OCI-LY3 (cell line): ENCODE data around the gene ARHGAP18.

Source experiments
- H2AFZ ChIP-seq: fragments of 200-600, 300-600 bp; shearing (Covaris generic); 2 replicates; pipeline ENCODE4 v1.6.0; 2014; ENCODE audit warnings: antibody characterized with exemption, low read depth, low read length
- H3K27ac ChIP-seq: fragments of 200-600, 300-600 bp; sonication (generic); 2 replicates; pipeline ENCODE4 v1.5.1; 2014; ENCODE audit warnings: mild to moderate bottlenecking, low read length, moderate library complexity, mixed read lengths
- H3K27me3 ChIP-seq: fragments of 200-600, 300-600 bp; sonication (generic); 2 replicates; pipeline ENCODE4 v1.6.1; 2014; ENCODE audit warnings: low read depth, low read length, mixed read lengths
- H3K36me3 ChIP-seq: fragments of 200-600, 300-600 bp; sonication (generic); replicated peaks from 2 replicates; pipeline ENCODE3; 2014; ENCODE audit warnings: low read depth, low read length, mixed read lengths
- H3K4me1 ChIP-seq: fragments of 300-600, 200-600 bp; sonication (generic); 2 replicates; pipeline ENCODE4 v1.6.1; 2014; ENCODE audit warnings: low read length, mixed read lengths
- H3K4me2 ChIP-seq: fragments of 200-600, 300-600 bp; sonication (generic); 2 replicates; pipeline ENCODE4 v1.6.1; 2014; ENCODE audit warnings: low read length, mixed read lengths
- H3K4me3 ChIP-seq: fragments of 300-600, 200-600 bp; sonication (generic); 2 replicates; pipeline ENCODE4 v1.5.1; 2014; ENCODE audit warnings: antibody characterized with exemption, mild to moderate bottlenecking, low read length, moderate library complexity
- H3K79me2 ChIP-seq: fragments of 300-600, 200-600 bp; shearing (Covaris generic); 2 replicates; pipeline ENCODE4 v1.6.1; 2014; ENCODE audit warnings: mild to moderate bottlenecking, low read length, mixed read lengths
- H3K9ac ChIP-seq: fragments of 300-600, 200-600 bp; shearing (Covaris generic); 2 replicates; pipeline ENCODE4 v1.6.0; 2014; ENCODE audit warnings: mild to moderate bottlenecking, low read length, moderate library complexity
- H3K9me3 ChIP-seq: fragments of 200-600, 300-600 bp; shearing (Covaris generic); 2 replicates; pipeline ENCODE4 v1.6.1; 2014; ENCODE audit warnings: low read length, mixed read lengths; ENCODE audit not compliant: insufficient read depth
- H4K20me1 ChIP-seq: fragments of 200-600, 300-600 bp; sonication (generic); 2 replicates; pipeline ENCODE4 v1.6.1; 2016; ENCODE audit warnings: low read length, mixed read lengths; ENCODE audit not compliant: insufficient read depth
- EZH2phosphoT487 ChIP-seq: fragments of 200-600 bp; shearing (Covaris generic); IDR thresholded peaks from 2 replicates; pipeline ENCODE4 v1.6.1; 2018; ENCODE audit warnings: antibody characterized with exemption, mixed run types, low read depth
- TF ChIP-seq, protein P1 (sequence below): fragments of 200-600, 300-600 bp; sonication (generic); IDR thresholded peaks from 2 replicates; pipeline ENCODE4 v1.5.1; 2014; ENCODE audit warnings: antibody characterized with exemption, low read length, low read depth

The ARHGAP18 gene

DNA sequence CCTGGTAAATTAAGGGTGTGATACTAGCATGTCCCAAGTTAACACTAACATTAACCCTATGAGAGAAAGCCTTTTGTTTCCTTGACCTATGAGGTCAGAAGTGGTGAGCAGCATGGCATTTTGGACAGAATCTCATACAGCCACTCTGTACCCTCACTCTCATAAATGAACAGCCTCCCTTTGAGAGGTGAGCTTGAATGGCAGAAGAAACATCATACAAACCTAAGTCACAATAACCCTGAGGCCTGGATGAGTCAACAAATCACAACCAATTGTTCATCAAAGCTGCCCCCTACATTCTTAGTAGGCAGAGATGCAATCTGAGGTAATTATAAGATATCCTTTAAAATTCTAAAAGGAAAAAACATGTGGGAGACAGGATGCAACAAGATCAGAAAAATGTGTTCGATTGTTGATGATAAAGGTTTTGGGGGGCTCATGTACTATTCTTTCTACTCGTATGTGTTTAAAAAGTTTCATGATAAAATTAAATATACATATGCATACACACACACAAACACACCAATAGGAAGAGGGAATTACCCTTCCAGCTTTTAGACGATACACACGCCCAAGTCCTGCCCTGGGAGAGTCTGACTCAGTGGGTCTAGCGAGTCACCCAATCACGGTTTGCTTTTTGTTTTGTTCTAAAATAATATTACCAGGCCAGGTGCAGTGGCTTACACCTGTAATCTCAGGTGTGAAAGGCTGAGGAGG lies 117.3 kb downstream of the ARHGAP18 start:
- H3K9me3 ChIP-seq, result no peaks in the 10 kb centered on the region
- peaks cover 32% of the 10 kb centered on the region for H3K36me3 ChIP-seq
- H3K9ac ChIP-seq, result no peak overlapping the region
- H3K4me2 ChIP-seq, result no peak overlapping the region
- H4K20me1 ChIP-seq, result no peaks in the 10 kb centered on the region
- no peak for TF ChIP-seq EZH2phosphoT487
- TF ChIP-seq, protein P1, sequence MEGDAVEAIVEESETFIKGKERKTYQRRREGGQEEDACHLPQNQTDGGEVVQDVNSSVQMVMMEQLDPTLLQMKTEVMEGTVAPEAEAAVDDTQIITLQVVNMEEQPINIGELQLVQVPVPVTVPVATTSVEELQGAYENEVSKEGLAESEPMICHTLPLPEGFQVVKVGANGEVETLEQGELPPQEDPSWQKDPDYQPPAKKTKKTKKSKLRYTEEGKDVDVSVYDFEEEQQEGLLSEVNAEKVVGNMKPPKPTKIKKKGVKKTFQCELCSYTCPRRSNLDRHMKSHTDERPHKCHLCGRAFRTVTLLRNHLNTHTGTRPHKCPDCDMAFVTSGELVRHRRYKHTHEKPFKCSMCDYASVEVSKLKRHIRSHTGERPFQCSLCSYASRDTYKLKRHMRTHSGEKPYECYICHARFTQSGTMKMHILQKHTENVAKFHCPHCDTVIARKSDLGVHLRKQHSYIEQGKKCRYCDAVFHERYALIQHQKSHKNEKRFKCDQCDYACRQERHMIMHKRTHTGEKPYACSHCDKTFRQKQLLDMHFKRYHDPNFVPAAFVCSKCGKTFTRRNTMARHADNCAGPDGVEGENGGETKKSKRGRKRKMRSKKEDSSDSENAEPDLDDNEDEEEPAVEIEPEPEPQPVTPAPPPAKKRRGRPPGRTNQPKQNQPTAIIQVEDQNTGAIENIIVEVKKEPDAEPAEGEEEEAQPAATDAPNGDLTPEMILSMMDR, result no peak
- H3K27ac ChIP-seq, result no peak overlapping the region
- H3K4me3 ChIP-seq, result no peak overlapping the region
- no peak overlapping the region for H2AFZ ChIP-seq
- no peaks in the 10 kb centered on the region for H3K27me3 ChIP-seq
- no peaks in the 10 kb centered on the region for H3K79me2 ChIP-seq
- H3K4me1 ChIP-seq, result peaks cover 13% of the 10 kb centered on the region

DNA sequence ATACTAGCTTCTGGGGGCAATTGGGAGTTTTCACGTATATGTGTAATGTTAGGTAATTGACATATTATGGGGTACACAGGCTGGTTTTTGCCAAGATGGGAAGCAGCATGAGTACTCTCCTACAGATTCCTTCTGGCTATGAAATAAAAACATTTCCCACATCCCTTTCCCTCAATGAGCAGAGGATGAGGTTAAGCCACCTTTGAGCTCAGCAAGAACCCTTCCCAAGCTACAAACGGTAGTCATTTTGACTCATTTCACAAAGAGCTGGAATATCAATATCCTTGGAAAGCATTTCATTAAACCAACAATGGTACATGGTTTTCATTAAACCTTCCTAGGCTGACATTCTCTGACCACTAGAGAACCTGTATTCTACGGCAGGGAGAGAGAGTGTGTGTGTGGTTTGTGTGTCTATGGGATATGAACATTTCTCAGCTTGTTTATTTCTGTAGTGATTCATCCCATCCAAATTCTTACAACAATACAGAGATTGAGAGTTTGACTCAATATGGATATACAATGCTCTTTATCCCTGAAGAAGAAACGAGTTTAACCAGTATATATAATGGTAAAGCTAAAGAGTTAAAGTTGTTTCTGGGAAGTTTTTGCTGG lies 119.5 kb downstream of the ARHGAP18 start:
- H4K20me1 ChIP-seq, result no peaks in the 10 kb centered on the region
- no peaks in the 10 kb centered on the region for H3K4me1 ChIP-seq
- H3K36me3 ChIP-seq, result peaks cover 28% of the 10 kb centered on the region
- no peak overlapping the region for H3K27ac ChIP-seq
- no peak overlapping the region for H3K4me2 ChIP-seq
- H3K4me3 ChIP-seq, result no peak overlapping the region
- no peaks in the 10 kb centered on the region for H3K9me3 ChIP-seq
- H3K9ac ChIP-seq, result no peak overlapping the region
- H3K27me3 ChIP-seq, result no peaks in the 10 kb centered on the region
- H3K79me2 ChIP-seq, result no peaks in the 10 kb centered on the region
- H2AFZ ChIP-seq, result no peak overlapping the region
- TF ChIP-seq, protein P1, result no peak
- TF ChIP-seq EZH2phosphoT487, result no peak

DNA sequence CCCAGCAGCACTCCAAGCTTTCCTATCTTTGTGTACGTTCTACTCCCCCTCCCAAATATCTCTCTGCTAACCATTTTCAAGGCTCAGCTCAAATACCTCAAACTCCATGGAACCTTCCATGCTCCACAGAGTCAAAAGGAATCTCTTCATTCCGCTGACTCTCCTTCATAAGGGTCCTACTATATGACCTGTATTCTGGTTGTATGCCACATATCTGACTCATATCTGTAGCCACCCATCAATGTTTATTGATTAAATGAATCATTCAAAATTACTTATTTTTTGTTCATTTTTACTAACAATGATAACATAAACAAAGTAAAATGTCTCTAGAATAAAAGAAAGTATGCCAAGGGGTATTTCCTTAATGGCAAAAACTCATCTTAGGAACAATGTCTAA lies 123.2 kb downstream of the ARHGAP18 start:
- Histone ChIP-seq H3K36me3 (peaks cover 3% of the 10 kb centered on the region), H3K27ac (no peak overlapping the region), H3K4me3 (no peak overlapping the region), H3K4me1 (no peaks in the 10 kb centered on the region), H3K9ac (no peak overlapping the region), H3K27me3 (no peaks in the 10 kb centered on the region), H3K4me2 (no peak overlapping the region), H3K9me3 (no peaks in the 10 kb centered on the region), H4K20me1 (no peaks in the 10 kb centered on the region), H2AFZ (no peak overlapping the region), H3K79me2 (no peaks in the 10 kb centered on the region)
- TF ChIP-seq, protein P1, result no peak
- no peak for TF ChIP-seq EZH2phosphoT487

- no peak for TF ChIP-seq EZH2phosphoT487
- TF ChIP-seq, protein P1, result no peak
Observed at GRCh38 chr6:129583866-129584265, 126.1 kb downstream of the ARHGAP18 start.

More at GRCh38 chr6:129583866-129584265, 126.1 kb downstream of the ARHGAP18 start:
- no peak overlapping the region for H3K4me2 ChIP-seq
- H4K20me1 ChIP-seq, result no peaks in the 10 kb centered on the region
- H3K4me1 ChIP-seq, result no peaks in the 10 kb centered on the region
- H3K79me2 ChIP-seq, result no peaks in the 10 kb centered on the region
- peaks cover 6% of the 10 kb centered on the region for H3K36me3 ChIP-seq
- no peak overlapping the region for H3K27ac ChIP-seq
- H3K4me3 ChIP-seq, result no peak overlapping the region
- no peak overlapping the region for H2AFZ ChIP-seq
- no peaks in the 10 kb centered on the region for H3K9me3 ChIP-seq
- H3K9ac ChIP-seq, result no peak overlapping the region
- H3K27me3 ChIP-seq, result no peaks in the 10 kb centered on the region
